HG02840 (cell line): ENCODE data around the gene ARHGAP4.

Experiments
- ATAC-seq: cut with Tn5 transposase; IDR thresholded peaks from one replicate; pipeline ENCODE4 v1.9.1; 2021; ENCODE audit warnings: mild to moderate bottlenecking, moderate library complexity, moderate number of reproducible peaks; ENCODE audit not compliant: unreplicated experiment, low FRiP score

Gene ARHGAP4

GRCh38 chrX:153964105-153964504 is 38.0 kb upstream of the ARHGAP4 start:
- no peak for ATAC-seq

- ATAC-seq: no peak
These were observed 37.5 kb upstream of the ARHGAP4 start for GRCh38 chrX:153963546-153963945.

GRCh38 chrX:153961292-153961691 is 35.2 kb upstream of the ARHGAP4 start:
- ATAC-seq: no peak

- ATAC-seq: no peak
These were observed 34.7 kb upstream of the ARHGAP4 start for GRCh38 chrX:153960786-153961185.

GRCh38 chrX:153960077-153960476 is 34.0 kb upstream of the ARHGAP4 start:
- ATAC-seq: no peak

GRCh38 chrX:153959649-153960048 is 33.6 kb upstream of the ARHGAP4 start:
- ATAC-seq: no peak

- ATAC-seq: no peak
These were observed 32.5 kb upstream of the ARHGAP4 start for GRCh38 chrX:153958605-153959004.

GRCh38 chrX:153957224-153957623 is 31.2 kb upstream of the ARHGAP4 start:
- ATAC-seq: no peak

GRCh38 chrX:153956044-153956907 is 30.2 kb upstream of the ARHGAP4 start:
- ATAC-seq: no peak

GRCh38 chrX:153955228-153955732 is 29.2 kb upstream of the ARHGAP4 start:
- ATAC-seq: no peak

- no peak for ATAC-seq
These were observed 28.6 kb upstream of the ARHGAP4 start for GRCh38 chrX:153954558-153955227.

GRCh38 chrX:153953892-153954557 is 28.0 kb upstream of the ARHGAP4 start:
- ATAC-seq: no peak

- ATAC-seq: no peak
These were observed 27.3 kb upstream of the ARHGAP4 start for GRCh38 chrX:153953342-153953830.

- ATAC-seq: no peak
These were observed 26.4 kb upstream of the ARHGAP4 start for GRCh38 chrX:153952373-153953026.

GRCh38 chrX:153951683-153952372 is 25.8 kb upstream of the ARHGAP4 start:
- no peak for ATAC-seq

- no peak for ATAC-seq
These were observed 24.1 kb upstream of the ARHGAP4 start for GRCh38 chrX:153950127-153950526.

GRCh38 chrX:153948847-153949805 is 23.1 kb upstream of the ARHGAP4 start:
- no peak for ATAC-seq

- ATAC-seq: no peak
These were observed 22.0 kb upstream of the ARHGAP4 start for GRCh38 chrX:153948002-153948466.
